PFSK-1 (cell line): ENCODE data around the gene PRR18.

Experiments used
- POLR2AphosphoS5 ChIP-seq: IDR thresholded peaks from 2 replicates; pipeline ENCODE4 v1.6.1; 2012; ENCODE audit warnings: low read depth, mild to moderate bottlenecking, control low read depth, low read length, moderate library complexity
- REST ChIP-seq, 2 experiments: IDR thresholded peaks; 2 replicates each; pipeline versions ENCODE4 v1.6.1 to v1.8.0; 2011 to 2012; ENCODE audit warnings: low read depth in 2 of 2, low read length in 2 of 2, control low read depth in 1 of 2, inconsistent platforms in 1 of 2, mild to moderate bottlenecking in 1 of 2, moderate library complexity in 1 of 2; ENCODE audit not compliant: insufficient read depth in 1 of 2
- TAF1 ChIP-seq: IDR thresholded peaks from 2 replicates; pipeline ENCODE4 v1.6.1; 2012; ENCODE audit warnings: low read length, control low read depth, borderline replicate concordance; ENCODE audit not compliant: insufficient read depth

- TF ChIP-seq TAF1 (no peak), POLR2AphosphoS5 (no peak), REST (IDR thresholded peaks at IDR 0.05; ENCODE audit: insufficient read depth in 1 of 2, low read depth in 2 of 2, low read length in 2 of 2) (no peak)
Measured at GRCh38 chr6:166297606-166298005, 10.6 kb downstream of the PRR18 start.
